ENCODE data around the gene IRF9.
A peak's percentile ranks its signal among the peaks of the same experiment; 100 is the strongest.

IRF9 gene

DNA sequence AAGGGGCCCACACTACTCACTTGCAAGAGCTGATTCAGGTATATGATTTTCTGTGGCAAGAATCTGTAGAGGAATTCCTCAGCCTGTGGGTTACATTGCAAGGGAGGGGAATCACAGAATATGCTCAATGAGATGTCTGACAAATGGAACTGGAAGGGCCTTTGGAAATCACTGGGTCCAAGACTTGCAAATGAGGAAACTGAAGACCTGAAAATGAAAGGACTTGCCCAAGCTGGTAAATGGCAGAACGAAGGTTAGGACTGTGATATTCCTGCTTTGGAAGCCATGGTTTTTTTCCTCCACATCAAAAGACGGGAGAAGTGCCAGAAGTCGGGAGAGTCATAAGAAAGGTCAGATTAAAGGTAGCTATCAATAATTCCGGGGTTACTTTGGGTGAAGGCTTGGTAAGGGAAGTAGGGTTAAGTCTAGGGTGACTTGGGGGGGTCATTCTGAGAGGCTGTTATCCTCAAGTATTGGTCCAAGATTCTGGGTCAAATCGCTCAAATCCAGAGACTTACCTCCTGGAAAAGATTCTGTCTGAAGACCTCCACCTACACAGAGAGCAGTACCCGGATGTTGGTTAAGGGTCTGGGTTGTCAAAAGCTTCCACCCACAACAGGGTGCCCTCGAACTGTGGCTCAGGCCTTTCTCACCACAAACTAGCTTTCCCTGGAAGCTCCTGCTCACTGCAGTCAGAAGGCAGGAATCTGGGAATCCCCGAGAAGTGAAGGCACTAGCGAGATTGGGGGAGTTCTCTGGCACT is 15.2 kb upstream of the IRF9 start:
- CTCF ChIA-PET: interaction anchor here (1.2 to 12.0 kb wide), 8 partner anchors 9 to 286 kb away, joined by 3 to 154 read pairs (median 12); partner anchors contain the start of genes DCAF11, IRF9, NRL and PSME1
- TF ChIP-seq, protein P1, sequence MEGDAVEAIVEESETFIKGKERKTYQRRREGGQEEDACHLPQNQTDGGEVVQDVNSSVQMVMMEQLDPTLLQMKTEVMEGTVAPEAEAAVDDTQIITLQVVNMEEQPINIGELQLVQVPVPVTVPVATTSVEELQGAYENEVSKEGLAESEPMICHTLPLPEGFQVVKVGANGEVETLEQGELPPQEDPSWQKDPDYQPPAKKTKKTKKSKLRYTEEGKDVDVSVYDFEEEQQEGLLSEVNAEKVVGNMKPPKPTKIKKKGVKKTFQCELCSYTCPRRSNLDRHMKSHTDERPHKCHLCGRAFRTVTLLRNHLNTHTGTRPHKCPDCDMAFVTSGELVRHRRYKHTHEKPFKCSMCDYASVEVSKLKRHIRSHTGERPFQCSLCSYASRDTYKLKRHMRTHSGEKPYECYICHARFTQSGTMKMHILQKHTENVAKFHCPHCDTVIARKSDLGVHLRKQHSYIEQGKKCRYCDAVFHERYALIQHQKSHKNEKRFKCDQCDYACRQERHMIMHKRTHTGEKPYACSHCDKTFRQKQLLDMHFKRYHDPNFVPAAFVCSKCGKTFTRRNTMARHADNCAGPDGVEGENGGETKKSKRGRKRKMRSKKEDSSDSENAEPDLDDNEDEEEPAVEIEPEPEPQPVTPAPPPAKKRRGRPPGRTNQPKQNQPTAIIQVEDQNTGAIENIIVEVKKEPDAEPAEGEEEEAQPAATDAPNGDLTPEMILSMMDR (IDR thresholded peaks at IDR 0.05; ENCODE audit: control extremely low read depth, extremely low read depth, low read depth, missing control alignments): no peak
- POLR2A ChIA-PET: interaction anchor here (1.4 to 3.2 kb wide), 5 partner anchors 10 to 51 kb away, joined by 6 to 20 read pairs (median 12); partner anchors contain the start of genes DCAF11, IRF9, NRL and PSME1
- DNase-seq (ENCODE audit: extremely low spot score): no peak

DNA sequence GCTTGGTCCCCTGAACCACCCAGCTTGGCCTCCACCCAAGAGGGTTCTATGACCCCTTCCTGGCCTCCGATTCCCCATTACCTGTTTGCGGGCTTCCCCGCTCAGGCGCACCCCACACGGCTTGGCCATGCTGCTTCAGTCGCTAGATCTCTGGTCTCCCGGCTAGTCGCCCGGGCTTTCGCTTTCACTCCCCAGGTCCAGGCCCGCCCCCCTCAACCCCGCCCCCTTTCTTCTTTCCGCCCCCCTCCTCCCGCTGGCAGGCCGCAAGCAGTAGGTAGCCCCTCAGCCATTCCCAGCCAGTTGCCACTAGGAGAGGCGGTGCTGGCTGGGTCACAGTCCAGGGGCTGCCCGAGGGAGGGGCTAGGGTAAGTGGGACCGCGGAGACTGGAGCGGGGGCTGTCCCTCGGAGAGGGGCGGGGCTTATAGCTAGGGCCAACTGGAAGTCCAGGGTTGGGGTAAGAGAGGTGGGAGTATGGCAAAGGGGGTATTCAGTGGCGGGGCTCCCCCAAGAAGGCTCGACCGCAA is 14.6 kb upstream of the IRF9 start, which contains the start of gene PSME2:
Gene PSME2, minus strand, starts transcription at position 158 of the 525 bp plus-strand sequence. Its CDS starts 29 bp downstream, at position 129.
- CTCF ChIA-PET: interaction anchor here (0.8 to 12.0 kb wide), 12 partner anchors 8 to 285 kb away, joined by 3 to 154 read pairs (median 6); partner anchors contain the start of genes CIDEB, DCAF11, IRF9 and NRL
- POLR2A ChIA-PET: interaction anchor here (0.7 to 3.2 kb wide), 10 partner anchors 9 to 51 kb away, joined by 3 to 20 read pairs (median 6); partner anchors contain the start of genes DCAF11, IRF9, NRL and PSME1
- TF ChIP-seq, protein P1 (IDR thresholded peaks at IDR 0.05; ENCODE audit: control extremely low read depth, extremely low read depth, low read depth, missing control alignments): no peak
- peak; percentile 97 for DNase-seq (ENCODE audit: extremely low spot score)

- ChIA-PET CTCF (interaction anchor here (0.8 to 12.0 kb wide), 12 partner anchors 8 to 285 kb away, joined by 3 to 154 read pairs (median 6); partner anchors contain the start of genes CIDEB, DCAF11, IRF9 and NRL), POLR2A (interaction anchor here (0.6 to 3.2 kb wide), 11 partner anchors 9 to 52 kb away, joined by 3 to 20 read pairs (median 6); partner anchors contain the start of genes DCAF11, IRF9, NRL and PSME1)
- TF ChIP-seq, protein P1 (IDR thresholded peaks at IDR 0.05; ENCODE audit: control extremely low read depth, extremely low read depth, low read depth, missing control alignments): no peak
Observed at GRCh38 chr14:24146978-24147760, 13.9 kb upstream of the IRF9 start, which contains the start of gene RNF31. TSS of gene RNF31 (plus strand) at chr14:24147498. CDS start at chr14:24147699, 201 bp downstream.

DNA sequence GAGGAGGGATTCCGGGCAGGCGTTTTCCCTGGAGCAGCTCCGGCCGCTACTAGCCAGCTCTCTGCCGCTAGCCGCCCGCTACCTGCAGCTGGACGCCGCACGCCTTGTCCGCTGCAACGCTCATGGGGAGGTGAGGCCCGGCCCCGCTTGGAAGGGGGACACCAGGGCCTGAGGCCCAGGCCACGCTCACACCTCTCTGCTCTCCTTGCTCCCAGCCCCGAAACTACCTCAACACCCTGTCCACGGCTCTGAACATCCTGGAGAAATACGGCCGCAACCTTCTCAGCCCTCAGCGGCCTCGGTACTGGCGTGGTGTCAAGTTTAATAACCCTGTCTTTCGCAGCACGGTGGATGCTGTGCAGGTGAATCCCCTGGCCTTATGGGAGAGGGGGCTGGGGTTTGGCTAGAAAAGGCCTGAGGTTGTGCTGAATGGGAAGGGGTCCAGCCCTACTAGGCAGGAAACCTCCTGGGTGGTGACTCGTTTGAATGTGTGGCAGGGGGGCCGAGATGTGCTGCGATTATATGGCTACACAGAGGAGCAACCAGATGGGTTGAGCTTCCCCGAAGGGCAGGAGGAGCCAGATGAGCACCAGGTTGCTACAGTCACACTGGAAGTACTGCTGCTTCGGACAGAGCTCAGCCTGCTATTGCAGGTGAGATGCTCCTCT is 13.2 kb upstream of the IRF9 start:
- CTCF ChIA-PET: interaction anchor here (1.1 to 12.0 kb wide), 6 partner anchors 9 to 55 kb away, joined by 3 to 154 read pairs (median 12); partner anchors contain the start of genes DCAF11, IRF9 and NRL
- DNase-seq (ENCODE audit: extremely low spot score): no peak
- POLR2A ChIA-PET: interaction anchor here (1.5 to 3.2 kb wide), 3 partner anchors 8 to 13 kb away, joined by 5 to 14 read pairs (median 12); partner anchors contain the start of genes IRF9 and PSME1
- TF ChIP-seq, protein P1 (IDR thresholded peaks at IDR 0.05; ENCODE audit: control extremely low read depth, extremely low read depth, low read depth, missing control alignments): no peak

More at GRCh38 chr14:24146978-24147760, 13.9 kb upstream of the IRF9 start, which contains the start of gene RNF31:
- peak; percentile 97 for DNase-seq (ENCODE audit: extremely low spot score)

GRCh38 chr14:24149302-24149969 is 11.6 kb upstream of the IRF9 start:
- ChIA-PET POLR2A (interaction anchor here (0.9 kb wide), 1 partner anchor 13 kb away, joined by 3 read pairs; no protein-coding TSS in a partner anchor), CTCF (interaction anchor here (1.1 to 12.0 kb wide), 5 partner anchors 13 to 41 kb away, joined by 3 to 154 read pairs (median 7); partner anchors contain the start of genes DCAF11, IRF9 and NRL)
- TF ChIP-seq, protein P1 (IDR thresholded peaks at IDR 0.05; ENCODE audit: control extremely low read depth, extremely low read depth, low read depth, missing control alignments): no peak
- DNase-seq (ENCODE audit: extremely low spot score): no peak

All from GM10248 (cell line).